Activated CD4-positive, alpha-beta memory T cell treated with anti-CD3 and anti-CD28 coated beads, Interleukin-2, amount 10 ng/mL, durations not matched to agents 7 days and 5 days (primary cell): Measurements from ENCODE around the gene ETFB. TPM values are rescaled to one million over a fixed set of nuclear protein-coding genes. Genes with fewer than 3 reads are reported as not detected.

Experiments used
- total RNA-seq, 2 experiments: library from RNA; stranded (reverse); gene quantifications; one replicate each; pipeline ENCODE4 v1.2.3, GENCODE V29; 2021

ETFB gene
- total RNA-seq, 2 experiments from 2014 or later: 126 to 131 TPM

Other genes with a start within 250 kb of the ETFB start
- gene SIGLEC9, start 241.5 kb downstream of the ETFB start, total RNA-seq: 1 to 10 TPM; 1.1 to 1.7 TPM
- not detected for gene SIGLEC7, start 224.1 kb downstream of the ETFB start, total RNA-seq
- 10 to 100 TPM; 21.1 to 23.7 TPM for gene CD33, start 141.3 kb downstream of the ETFB start, total RNA-seq
- under 1 TPM in 1 of 2 experiments, not detected in 1; 0.18 TPM for gene SIGLECL1, start 115.3 kb downstream of the ETFB start, total RNA-seq
- gene IGLON5, start 54.7 kb downstream of the ETFB start, total RNA-seq: under 1 TPM; 0.68 to 0.81 TPM
- gene VSIG10L, start 24.2 kb downstream of the ETFB start, total RNA-seq: 1 to 10 TPM; 2.3 to 2.5 TPM
- 1 to 10 TPM; 6.4 to 8.2 TPM for gene CLDND2, start 2.6 kb upstream of the ETFB start, total RNA-seq
- 100 to 1,000 TPM; 417 to 428 TPM for gene NKG7, start 6.3 kb upstream of the ETFB start, total RNA-seq
- gene LIM2, start 21.6 kb upstream of the ETFB start, total RNA-seq: not detected
- not detected for gene C19orf84, start 24.2 kb upstream of the ETFB start, total RNA-seq
- gene SIGLEC10, start 51.3 kb upstream of the ETFB start, total RNA-seq: under 1 TPM; 0.45 to 0.88 TPM
- not detected for gene SIGLEC8, start 92.1 kb upstream of the ETFB start, total RNA-seq
- not detected for gene CEACAM18, start 112.2 kb upstream of the ETFB start, total RNA-seq
- under 1 TPM; 0.35 to 0.43 TPM for gene SIGLEC12, start 135.4 kb upstream of the ETFB start, total RNA-seq
- gene SIGLEC6, start 165.3 kb upstream of the ETFB start, total RNA-seq: under 1 TPM; 0.15 to 0.48 TPM
- gene ZNF175, start 204.9 kb upstream of the ETFB start, total RNA-seq: 1 to 10 TPM; 5.5 to 7.1 TPM